GM11168 (cell line): Measurements from ENCODE around the gene GRK4.
"Not testable (repeated sequence)": the region's sequence is repeated elsewhere in the genome, so short reads cannot be mapped to it uniquely, and the experiment has no call there.

Experiments used
- in situ Hi-C: fragments of 300-500 bp; cut with MboI; formaldehyde crosslinking; loops from one replicate; pipeline ENCODE4 v1.12.0; 2022; ENCODE audit warnings: low sequenced_read_pairs; ENCODE audit not compliant: unreplicated experiment

GRK4 gene

GRCh38 chr4:2930135-2930757 is 33.1 kb upstream of the GRK4 start:
- in situ Hi-C loops: no loop called here

DNA sequence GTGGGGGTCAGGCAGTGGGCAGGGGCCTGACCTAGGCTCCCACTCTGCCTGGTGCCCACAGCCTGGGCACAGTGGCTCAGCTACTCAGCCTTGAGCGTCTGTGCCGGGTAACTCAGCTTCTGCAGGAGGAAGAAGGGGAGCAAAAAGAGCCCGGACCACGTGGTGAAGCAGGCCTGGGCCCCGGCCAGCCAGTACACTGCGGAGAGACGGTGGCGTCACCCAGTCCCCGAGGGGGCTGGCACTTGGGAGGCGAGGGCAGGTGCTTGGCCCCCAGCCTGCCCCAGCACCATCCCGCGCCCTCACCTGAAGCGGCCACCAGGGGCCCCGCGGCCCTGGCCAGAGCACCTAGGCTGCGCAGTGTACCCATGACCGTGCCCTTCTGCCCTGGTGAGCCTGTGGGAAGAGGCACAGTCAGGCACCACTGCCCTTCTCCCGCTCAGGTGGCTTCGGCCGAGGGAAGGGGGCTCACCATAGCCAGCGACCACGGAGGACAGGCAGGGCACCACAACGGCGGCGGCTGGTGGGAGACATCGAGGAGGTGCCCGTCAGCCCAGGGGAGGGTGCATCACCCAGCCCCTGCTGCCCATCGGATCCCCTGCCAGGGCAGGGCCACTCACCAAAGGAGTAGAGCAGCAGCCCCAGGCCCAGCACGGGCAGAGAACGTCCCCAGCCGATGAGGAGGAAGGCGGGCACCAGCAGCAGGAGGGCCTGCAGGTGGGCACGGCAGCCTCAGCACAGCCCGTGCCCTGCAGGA is 32.4 kb upstream of the GRK4 start:
- in situ Hi-C loops: no loop called here

DNA sequence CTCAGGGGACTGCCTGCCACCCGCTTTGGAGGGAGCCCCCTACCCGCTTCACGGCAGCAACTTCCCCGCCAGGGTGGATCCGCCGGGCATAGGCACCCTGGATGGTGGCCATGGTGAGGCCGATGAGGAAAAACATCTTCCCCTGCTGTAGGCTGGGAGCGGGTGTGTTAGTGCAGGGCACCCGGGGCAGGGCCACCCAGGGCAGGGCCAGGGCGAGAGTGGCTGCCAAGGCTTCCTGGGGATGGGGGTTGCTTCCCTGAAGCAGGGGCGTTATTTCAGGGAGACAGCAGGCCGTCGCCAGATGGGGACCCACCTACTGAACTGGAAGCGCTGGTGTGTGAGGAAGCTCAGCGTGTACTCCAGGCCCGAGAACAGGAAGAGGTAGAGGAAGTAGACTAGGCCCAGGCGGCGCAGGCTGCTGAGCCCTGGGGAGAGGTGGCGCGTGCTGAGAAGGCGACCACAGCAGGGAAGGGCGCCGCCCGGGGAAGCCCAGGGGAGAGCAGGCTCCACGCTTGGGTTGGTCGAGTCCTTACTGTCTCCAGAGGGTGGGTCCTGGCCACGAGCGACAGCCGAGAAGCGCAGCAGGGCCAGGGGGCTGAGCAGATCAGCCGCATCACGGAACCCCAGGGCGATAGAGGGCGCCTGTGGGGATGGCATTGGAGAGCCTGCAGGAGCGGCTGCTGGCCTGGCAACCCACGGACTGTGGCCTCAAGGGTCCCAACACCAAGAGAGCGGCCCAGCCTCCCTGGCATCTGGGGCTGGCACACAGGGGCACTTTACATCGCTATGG is 31.7 kb upstream of the GRK4 start:
- in situ Hi-C loops: no loop called here

GRCh38 chr4:2932321-2932950 is 30.9 kb upstream of the GRK4 start:
- in situ Hi-C loops: no loop called here

GRCh38 chr4:2932951-2933565 is 30.3 kb upstream of the GRK4 start:
- in situ Hi-C loops: no loop called here

GRCh38 chr4:2933566-2934076 is 29.8 kb upstream of the GRK4 start:
- in situ Hi-C loops: no loop called here

DNA sequence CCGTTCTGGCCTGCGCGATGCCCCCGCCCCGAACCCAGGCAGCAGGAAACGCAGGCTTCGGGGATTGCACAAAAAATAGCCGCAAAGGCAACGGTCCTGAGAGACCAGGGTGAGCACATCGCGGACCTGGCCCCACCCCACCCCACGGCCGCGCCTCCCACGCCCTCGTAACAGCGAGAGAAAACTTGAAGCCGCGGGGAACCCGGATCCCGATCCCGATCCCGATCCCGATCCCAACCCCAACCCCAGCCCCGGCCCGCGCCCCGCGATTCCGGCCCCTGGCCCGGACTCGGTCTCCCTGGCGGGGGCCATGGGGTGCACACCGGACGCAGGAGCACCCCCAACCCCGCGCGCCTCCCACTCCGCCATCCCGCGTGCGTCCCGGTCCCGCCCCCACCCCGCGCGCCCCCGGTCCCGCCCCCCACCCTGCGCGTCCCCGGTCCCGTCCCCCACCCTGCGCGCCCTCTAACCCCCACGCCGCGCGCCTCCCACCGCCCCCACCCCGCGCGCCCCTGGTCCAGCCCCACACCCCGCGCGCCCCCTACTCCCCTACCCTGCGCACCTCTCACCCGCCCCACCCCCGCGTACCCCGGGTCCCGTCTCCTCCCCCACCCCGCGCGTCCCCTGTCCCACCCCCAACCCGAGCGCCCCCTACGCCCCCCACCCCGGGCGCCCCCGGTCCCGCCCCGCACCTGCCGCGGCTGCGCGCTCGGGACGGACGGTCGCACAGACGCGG is 29.1 kb upstream of the GRK4 start:
- in situ Hi-C loops: no loop called here

DNA sequence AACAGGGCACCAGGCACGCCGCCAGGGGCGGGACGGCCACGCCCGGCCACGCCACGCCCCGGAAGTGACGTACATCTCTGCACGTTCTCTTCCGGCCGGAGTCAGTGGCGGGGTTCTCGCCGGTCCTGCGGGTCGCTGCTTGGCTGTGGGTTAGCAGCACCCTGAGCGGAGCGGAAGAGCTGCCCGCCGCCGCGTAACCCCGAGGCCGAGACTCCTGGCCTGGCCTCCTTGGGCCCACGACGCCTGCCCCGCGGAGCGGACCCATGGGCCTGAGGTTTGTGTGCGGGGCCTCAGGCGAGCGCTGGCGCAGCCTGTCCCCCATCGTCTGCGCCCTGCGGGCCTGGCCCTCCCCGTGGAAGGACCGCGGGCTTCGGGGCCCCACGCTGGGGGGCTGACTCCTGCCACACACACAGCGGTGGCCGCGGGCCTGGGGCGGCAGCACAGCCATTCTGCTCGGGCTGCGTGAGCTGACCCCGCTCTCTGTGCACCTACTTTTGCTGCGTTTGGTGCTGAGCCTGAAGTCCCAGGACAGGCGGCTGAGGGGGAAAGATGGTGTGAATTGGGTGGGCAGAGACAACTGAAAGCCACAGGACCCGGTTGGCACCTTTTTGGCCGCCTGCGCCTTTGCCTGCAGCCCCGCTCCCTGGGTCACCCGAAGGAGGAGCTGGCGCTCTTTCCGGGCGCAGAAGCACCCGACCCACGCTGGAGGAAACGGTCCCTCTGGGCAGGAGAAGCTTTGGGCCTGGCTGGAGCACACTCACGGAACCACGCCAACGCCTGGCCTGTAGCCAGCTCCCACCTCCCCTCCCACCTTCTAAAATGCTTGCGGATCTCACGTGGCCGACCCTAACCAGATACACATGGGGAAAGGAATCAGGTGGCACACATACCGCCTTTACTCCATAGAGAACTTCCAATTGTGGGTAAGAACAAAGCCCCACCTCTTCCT is 28.3 kb upstream of the GRK4 start:
- in situ Hi-C loops: no loop called here

- in situ Hi-C loops: no loop called here
Observed at GRCh38 chr4:2935762-2936743, 27.3 kb upstream of the GRK4 start.

GRCh38 chr4:2936773-2937145 is 26.6 kb upstream of the GRK4 start:
- in situ Hi-C loops: no loop called here

- in situ Hi-C loops: no loop called here
Observed at GRCh38 chr4:2937146-2937857, 26.1 kb upstream of the GRK4 start.

GRCh38 chr4:2937986-2938385 is 25.4 kb upstream of the GRK4 start:
- in situ Hi-C loops: no loop called here

DNA sequence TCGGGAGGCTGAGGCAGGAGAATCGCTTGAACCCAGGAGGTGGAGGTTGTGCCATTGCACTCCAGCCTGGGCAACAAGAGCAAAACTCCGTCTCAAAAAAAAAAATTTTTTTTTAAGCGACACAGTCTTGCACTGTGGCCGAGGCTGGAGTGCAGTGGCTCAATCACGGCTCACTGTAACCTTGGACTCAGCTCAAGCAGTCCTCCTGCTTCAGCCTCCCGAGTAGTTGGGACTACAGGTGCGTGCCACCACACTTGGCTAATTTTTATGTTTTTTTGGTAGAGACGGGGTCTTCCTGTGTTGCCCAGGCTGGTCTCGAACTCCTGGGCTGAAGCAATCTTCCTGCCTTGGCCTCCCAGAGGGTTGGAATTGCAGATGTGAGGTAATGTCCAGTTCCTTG is 25.0 kb upstream of the GRK4 start:
- in situ Hi-C loops: not testable (repeated sequence)

GRCh38 chr4:2938906-2939305 is 24.5 kb upstream of the GRK4 start:
- in situ Hi-C loops: no loop called here

GRCh38 chr4:2939383-2940243 is 23.8 kb upstream of the GRK4 start:
- in situ Hi-C loops: no loop called here
